ENCODE measurements around the gene NAALADL2. TPM values are rescaled to one million over a fixed set of nuclear protein-coding genes. Genes with fewer than 3 reads are reported as not detected.

Gene NAALADL2
- total and polyA plus RNA-seq, 9 of the 15 experiments (the other 6 are each of a cell fraction or from before 2014, with no cell fraction given): 0.29 to 1.1 (median 0.79) TPM; not detected in 1

DNA sequence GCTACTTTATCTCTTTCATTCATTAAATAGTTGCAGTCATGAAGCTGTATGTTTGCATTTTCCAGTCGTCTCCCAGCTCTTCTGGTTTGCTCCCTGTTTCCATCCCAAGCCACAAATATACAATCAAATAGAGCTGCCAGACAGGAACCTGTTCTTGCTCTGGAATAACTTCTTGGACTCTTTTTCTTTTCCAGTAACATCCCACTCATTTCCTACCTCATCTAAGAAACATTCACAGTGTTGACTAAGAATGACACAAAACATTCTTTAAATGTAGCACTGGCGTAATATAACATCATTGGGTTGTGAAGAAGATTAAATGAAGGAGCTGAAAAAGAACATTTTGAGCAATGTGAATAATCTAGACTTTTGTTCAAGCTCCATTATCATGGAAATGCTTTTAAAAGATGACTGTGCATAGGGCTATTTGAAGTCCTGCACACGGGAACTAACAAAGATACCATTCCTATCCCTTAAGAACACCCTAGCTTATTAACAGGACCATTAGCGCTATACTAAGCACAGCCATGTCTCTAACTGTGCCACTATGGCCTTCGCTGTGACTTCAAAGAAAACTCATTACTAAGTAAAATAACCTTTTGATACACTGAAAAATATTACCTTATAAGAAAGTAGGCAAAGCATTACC, 574.0 kb downstream of the NAALADL2 start:
- intact Hi-C loops (cut with micrococcal nuclease) (no loop called here), in situ Hi-C loops (cut with MboI) (no loop called here)
- no TSS peak for BruUV-seq (replicated peaks)
- WGBS (ENCODE audit: insufficient coverage, low coverage, missing lambda C conversion rate): 3% methylated on average over 5 of the region's 5 CpGs
- Histone ChIP-seq H3K4me2 (ENCODE audit: insufficient read depth, low read length) (no peak overlapping the region), H2AFZ (ENCODE audit: low read depth, low read length) (no peak overlapping the region), H3K27ac (ENCODE audit: extremely low read depth, low read depth, low read length) (no peak overlapping the region), H3K79me2 (ENCODE audit: control insufficient read depth, insufficient read depth, low read length) (no peaks in the 10 kb centered on the region), H3K4me1 (replicated peaks in 1 of 2; ENCODE audit: control insufficient read depth in 2 of 2, insufficient read depth in 2 of 2, low read length in 2 of 2) (no peaks in the 10 kb centered on the region), H3K9me3 (replicated peaks; ENCODE audit: control insufficient read depth, insufficient read depth, low read depth, low read length) (no peaks in the 10 kb centered on the region; the same call in 1 of the 2 replicates), H3K9ac (ENCODE audit: insufficient read depth in 1 of 2, low read depth in 2 of 2, low read length in 2 of 2) (no peak overlapping the region), H3K27me3 (ENCODE audit: control insufficient read depth in 2 of 2, insufficient read depth in 2 of 2, low read length in 2 of 2) (no peaks in the 10 kb centered on the region), H3K9me1 (ENCODE audit: control insufficient read depth, insufficient read depth, low read length) (no peaks in the 10 kb centered on the region), H3K36me3 (ENCODE audit: control insufficient read depth, insufficient read depth, low read length) (no peaks in the 10 kb centered on the region), H4K20me1 (replicated peaks; ENCODE audit: control insufficient read depth, insufficient read depth, low read length) (no peaks in the 10 kb centered on the region), H3K4me3 (no peak overlapping the region)
- ChIA-PET POLR2A (no interaction called here), CTCF (ENCODE audit: low intra/inter-chr PET ratio) (no interaction called here)
- TF ChIP-seq CBX5 (IDR thresholded peaks at IDR 0.05; ENCODE audit: borderline replicate concordance, low read depth): no peak
- no peak for TF ChIP-seq ZNF197 (CRISPR knock-in tag; IDR thresholded peaks at IDR 0.05; ENCODE audit: low read depth)
- no peak for TF ChIP-seq NFE2L1 (tag; IDR thresholded peaks at IDR 0.05; ENCODE audit: borderline replicate concordance, low read depth)
- TF ChIP-seq PYGO2 (tag; IDR thresholded peaks at IDR 0.05): no peak
- TF ChIP-seq ZNF124 (CRISPR knock-in tag; IDR thresholded peaks at IDR 0.05): no peak
- no peak for TF ChIP-seq NFXL1 (CRISPR knock-in tag; IDR thresholded peaks at IDR 0.05)
- no peak for TF ChIP-seq ZNF274 (IDR thresholded peaks at IDR 0.05; ENCODE audit: borderline replicate concordance, low read depth, low read length)
- TF ChIP-seq RBM39 (optimal IDR thresholded peaks at IDR 0.05; ENCODE audit: low read depth, low read length): no peak
- TF ChIP-seq TGIF2 (CRISPR knock-in tag; IDR thresholded peaks at IDR 0.05): no peak
- no peak for TF ChIP-seq SMARCE1 (IDR thresholded peaks at IDR 0.05)
- TF ChIP-seq ZNF23 (CRISPR knock-in tag; IDR thresholded peaks at IDR 0.05): no peak
- no peak for TF ChIP-seq SOX6 (IDR thresholded peaks at IDR 0.05)
- TF ChIP-seq CC2D1A (IDR thresholded peaks at IDR 0.05): no peak
- FAIRE-seq (no peak), ATAC-seq (no peak), DNase-seq (ENCODE audit: extremely low read depth in 1 of 4, low spot score in 3 of 4) (no peak)
